Midbrain (tissue), 1 donor: ENCODE measurements around the gene ATP2B2.
"Not testable (repeated sequence)": the region's sequence is repeated elsewhere in the genome, so short reads cannot be mapped to it uniquely, and the experiment has no call there.

ENCODE experiments used
- DNase-seq: peaks from one replicate; lab custom pipeline; 2025; lab: John Stamatoyannopoulos, UW

ATP2B2 gene

DNA sequence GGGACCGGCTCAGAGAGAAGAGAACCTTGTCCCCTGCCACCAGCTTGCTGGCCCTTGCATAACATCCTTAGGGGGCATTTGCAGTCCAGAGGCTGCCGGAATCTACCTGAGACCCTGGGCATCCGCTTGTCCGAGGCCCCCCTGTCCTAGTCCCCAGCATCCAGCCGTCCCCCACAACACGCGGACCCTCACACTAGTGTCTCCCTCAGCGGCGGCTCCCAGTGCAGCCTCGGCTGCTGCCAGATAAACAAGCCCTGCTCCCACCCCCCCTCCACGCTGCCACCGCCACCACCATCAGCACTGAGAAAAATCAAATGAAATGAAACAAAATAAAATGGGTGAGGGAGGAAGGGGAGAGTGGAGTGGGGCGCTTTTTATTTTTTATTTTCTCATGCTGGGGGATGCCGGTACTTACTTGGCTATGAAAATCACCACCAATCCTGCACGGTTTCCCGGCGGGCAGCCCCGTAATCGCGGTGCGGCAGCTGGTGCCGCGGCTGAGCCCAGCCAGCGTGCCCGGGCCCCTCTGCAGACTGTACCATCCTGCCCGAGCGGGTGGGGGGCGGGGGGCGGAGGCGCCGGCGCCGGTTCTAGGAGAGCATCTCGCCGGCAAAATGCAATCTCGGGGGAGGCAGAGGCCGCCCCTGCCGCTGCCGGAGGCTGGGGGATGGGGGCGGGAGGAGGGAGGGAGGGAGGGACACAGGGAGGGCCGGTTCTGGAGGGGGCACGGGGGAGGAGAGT lies at the start of gene ATP2B2:
TSS of gene ATP2B2 (minus strand) at position 537 of the 741 bp plus-strand sequence. CDS start 56,043 bp downstream, outside the sequence.
- peak; percentile 29 for DNase-seq

DNA sequence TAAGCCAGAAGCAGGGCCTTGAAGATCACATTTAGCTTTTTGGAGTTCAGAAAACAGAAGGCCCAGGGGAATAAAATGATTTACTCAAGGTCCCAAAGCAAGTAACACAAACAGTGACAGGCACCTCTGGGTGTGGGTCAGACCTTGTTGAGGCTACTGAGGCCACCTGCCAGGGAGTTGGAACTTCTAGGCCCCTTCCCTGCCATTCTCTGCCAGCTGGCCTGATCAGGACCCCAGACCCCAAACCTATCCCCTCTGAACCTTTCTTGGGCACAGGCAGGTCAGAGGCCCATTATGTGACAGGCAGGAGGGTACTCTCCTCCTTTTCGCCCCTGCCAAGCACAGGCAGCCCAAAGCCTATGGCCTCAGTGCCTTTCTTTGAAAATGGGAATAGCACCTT lies 49.4 kb upstream of the ATP2B2 start:
- no peak for DNase-seq

- DNase-seq, result no peak
Measured at GRCh38 chr3:10554236-10554611, 48.8 kb upstream of the ATP2B2 start.

DNA sequence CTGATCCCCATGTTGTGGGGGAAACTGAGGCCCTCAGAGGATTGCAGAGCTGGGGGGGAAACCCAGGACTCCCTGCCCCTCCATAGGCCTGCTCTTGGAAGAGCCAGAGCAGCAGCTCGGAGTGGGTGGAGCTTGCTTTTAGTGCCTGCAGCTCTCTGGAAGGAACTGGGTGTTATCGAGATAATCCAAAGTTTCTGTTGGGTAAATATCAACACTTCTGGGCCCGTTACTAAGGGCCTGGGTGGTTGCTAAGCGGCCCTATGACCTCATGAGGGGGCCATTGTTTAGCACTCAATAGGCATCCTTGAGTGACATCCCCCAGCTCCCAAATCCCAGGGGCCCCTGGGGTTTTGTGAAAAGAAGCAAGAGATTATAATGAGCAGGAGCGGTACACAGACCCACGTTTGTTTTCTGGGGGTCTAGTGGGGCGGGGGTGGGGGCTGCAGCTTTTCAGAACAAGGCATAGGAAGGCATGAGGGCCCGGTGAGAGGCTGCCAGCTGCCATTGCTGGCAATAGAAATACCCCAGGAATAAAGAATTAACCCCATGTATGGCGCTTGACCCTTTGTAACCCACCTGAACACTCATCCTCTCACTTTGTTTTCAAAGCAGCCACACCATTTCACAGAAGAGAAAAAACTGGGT lies 48.3 kb upstream of the ATP2B2 start:
- DNase-seq, result peak; percentile 57

GRCh38 chr3:10552631-10552943 lies 47.2 kb upstream of the ATP2B2 start:
- DNase-seq, result no peak

- no peak for DNase-seq
Measured at GRCh38 chr3:10551821-10552630, 46.6 kb upstream of the ATP2B2 start.

DNA sequence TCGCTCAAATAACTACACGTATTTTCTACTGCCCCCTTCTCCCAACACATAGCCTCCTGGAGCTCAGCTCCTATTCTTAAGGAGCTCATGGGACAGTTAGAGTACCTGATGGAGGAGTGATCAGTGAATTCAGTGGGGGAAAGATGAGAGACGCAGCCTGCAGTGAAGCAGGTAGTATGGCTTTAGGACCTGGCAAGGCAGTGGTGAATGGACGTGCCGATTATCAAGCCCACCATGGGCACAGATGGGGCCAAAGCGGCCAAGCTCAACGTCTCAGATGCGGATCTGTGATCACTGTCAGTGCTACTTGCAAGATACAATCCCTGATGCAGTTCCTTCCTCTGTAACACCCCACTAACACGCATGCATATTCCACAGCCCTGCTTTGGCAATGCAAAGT lies 45.8 kb upstream of the ATP2B2 start:
- DNase-seq, result no peak

- no peak for DNase-seq
Measured at GRCh38 chr3:10550705-10551104, 45.3 kb upstream of the ATP2B2 start.

DNA sequence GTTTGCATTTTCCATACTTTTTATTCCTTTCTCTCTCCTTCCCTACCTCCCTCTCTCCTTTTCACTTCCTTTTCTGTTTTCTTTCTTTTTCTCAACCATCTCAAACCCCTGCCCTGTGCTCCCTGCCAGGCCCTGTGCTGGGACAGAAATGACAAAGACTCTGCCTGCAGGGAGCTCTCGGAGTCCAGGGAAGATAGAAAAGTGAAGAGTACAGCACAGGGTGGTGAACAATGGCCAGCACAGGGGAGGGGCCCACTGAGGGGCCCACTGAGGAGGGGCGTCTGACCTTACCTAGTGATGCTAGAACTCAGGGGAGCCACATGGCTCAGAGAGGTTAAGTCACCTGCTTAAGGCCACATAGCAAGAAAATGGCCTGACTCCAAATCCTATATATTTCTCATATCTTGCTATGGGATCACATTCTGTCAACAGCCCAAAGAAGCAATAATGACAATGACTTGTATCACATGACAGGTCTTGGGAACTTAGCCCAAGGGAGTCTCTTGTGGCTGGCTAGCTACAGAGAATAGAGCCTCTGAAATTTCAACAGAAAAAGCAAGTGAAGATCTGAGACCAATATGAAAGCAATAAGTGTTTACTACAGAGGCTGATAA lies 44.3 kb upstream of the ATP2B2 start:
- DNase-seq, result no peak

GRCh38 chr3:10548992-10549391 lies 43.6 kb upstream of the ATP2B2 start:
- no peak for DNase-seq

DNA sequence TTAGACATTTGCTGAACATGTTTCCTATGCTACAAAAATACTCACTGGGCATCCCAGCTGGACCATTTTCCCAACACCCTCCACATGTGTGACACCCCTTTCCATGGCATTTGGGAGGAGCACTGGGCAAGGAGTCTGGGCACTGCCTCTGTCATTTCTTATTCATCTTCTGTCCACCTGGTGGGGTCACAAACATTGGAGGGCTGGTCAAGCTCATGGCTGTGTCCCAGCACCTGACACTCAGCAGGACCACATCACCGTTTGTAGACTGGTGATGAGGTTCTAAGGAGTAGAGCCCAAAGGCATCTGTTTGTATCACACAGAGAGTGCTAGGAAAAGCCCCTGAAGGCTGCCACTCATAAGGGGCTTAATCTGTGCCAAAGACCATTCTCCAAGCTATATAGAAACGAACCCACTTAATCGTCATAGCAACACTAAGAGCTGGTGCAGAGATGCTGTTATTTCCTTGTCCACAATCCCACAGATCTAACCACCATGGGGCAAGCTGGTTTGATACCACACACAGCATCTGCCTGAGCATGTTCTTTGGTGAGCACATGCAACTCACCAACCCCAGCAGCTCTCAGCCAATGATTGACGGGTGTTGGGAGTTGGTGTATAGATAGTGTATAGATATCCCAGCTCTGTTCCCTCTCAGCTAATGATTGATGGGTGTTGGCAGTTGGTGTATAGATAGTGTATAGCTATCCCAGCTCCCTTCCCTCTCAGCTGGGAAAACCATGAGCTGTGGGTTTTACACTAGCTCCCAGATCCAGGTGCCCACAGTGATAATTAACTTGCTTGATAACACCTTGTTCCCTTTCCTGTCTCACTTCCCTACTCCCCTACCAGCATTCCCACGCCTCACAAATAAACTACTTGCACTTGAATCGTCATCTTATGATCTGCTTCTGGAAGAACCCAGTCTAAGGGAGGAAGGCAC lies 42.7 kb upstream of the ATP2B2 start:
- DNase-seq, result no peak

GRCh38 chr3:10547413-10547812 lies 42.0 kb upstream of the ATP2B2 start:
- no peak for DNase-seq

DNA sequence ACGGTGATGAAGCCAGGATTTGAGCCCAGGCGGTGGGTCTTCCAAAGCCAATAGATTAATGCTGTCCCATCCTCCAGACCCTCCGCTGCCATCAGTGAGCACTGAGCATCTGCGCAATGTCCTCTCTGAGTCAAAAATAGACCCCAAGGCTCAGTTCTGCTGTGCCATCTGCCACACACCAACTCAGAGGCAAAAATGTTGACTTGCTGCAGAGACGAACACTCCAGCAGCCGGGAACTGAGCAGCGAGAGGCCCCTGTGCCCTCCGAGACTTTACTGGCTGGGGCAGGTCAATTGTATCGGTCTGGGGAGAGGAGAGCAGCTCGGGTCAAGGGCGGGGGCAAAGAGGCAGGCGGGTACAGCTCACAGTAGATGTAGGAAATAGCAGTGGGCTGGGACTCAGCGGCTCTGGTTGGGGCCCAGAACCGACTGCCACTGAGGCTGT lies 41.5 kb upstream of the ATP2B2 start:
- DNase-seq, result no peak

DNA sequence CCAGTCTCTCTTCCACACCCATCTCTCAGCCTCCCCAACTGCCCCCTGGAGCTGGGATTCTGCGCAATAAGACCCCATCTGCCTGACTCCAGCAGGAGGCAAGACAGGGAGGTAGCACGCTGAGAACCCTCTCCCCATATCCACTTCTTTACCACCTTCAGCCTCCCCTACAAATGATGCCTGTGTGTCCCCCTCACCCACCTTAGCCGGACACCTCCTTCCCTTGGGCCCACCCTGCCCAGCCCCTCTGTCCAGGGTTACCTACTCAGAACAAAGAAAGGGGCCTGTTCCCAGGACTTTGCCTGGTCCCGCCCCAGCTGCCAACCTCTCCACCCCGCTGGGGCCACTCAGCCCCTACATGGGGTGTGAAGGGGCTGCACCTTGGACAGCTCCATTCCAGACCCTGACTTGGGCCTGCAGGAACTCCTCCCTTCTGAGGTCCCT lies 40.8 kb upstream of the ATP2B2 start:
- DNase-seq, result no peak

- DNase-seq, result no peak
Measured at GRCh38 chr3:10542518-10542917, 37.1 kb upstream of the ATP2B2 start.

DNA sequence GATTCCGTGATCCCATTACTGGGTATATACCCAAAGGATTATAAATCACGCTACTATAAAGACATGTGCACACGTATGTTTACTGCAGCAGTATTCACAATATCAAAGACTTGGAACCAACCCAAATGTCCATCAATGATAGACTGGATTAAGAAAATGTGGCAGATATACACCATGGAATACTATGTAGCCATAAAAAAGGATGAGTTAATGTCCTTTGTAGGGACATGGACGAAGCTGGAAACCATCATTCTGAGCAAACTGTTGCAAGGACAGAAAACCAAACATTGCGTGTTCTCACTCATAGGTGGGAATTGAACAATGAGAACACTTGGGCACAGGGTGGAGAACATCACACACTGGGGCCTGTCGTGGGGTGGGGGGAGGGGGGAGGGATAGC lies 35.0 kb upstream of the ATP2B2 start:
- DNase-seq, result not testable (repeated sequence)

GRCh38 chr3:10534066-10534465 lies 28.7 kb upstream of the ATP2B2 start:
- no peak for DNase-seq

DNA sequence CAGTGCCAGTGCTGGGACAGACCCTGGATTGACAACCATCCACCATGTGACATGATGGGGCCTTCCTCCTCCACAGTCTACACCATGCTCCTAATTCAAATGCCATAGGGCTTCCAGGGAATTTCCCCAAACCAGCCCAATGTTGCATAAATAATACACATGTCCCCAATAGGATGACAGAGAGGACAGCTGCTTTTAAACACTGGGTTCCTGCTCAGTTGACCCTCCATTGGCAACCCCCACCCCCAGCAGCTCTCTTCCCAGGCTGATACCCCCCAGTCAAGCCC lies 28.3 kb upstream of the ATP2B2 start:
- DNase-seq, result no peak

DNA sequence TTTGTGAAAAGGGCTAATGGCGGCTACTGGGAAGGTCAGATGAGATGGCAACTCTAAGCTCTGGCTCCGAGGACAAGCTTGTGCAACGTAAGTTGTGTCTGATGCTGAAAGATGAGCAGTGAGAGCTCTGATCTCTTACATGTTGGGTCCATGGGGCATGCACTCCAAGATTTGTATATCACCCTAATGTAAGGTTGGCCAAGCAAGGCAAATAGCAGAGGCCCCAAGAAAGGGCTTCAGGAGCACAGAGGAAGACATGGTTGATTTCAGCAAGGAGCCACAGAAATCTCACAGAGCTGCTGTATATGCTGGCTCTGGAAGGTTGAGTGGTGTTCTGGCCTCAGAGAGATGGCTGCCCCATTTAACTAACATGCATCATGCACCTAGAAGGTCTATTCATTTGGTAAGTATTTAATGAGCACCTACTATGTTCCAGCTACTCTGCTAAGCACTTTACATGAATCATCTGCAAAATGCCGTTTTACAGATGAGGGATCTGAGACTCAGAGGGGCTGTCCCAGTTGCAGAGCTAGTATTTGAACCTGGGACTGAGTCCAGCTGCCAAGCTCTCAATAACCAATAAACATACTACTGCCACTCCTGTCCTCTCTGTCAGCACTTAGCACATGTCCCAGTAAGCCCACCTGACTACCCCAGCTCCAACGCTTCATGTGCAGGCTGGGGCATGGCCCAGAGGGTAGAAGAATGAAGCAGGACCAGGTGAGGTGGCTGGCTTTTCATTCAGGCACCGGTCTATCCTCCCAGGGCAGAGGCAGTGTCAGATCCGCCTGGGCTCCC lies 27.8 kb upstream of the ATP2B2 start:
- DNase-seq, result no peak

- no peak for DNase-seq
Measured at GRCh38 chr3:10531031-10531430, 25.6 kb upstream of the ATP2B2 start.

- DNase-seq, result no peak
Measured at GRCh38 chr3:10530241-10530640, 24.9 kb upstream of the ATP2B2 start.
